NCI-H1417 (cell line): ENCODE results near the gene HES5.

ENCODE experiments used
- DNase-seq, 3 experiments: peaks; one replicate each; lab custom pipeline; 2025; lab: John Stamatoyannopoulos, UW

The HES5 gene

DNA sequence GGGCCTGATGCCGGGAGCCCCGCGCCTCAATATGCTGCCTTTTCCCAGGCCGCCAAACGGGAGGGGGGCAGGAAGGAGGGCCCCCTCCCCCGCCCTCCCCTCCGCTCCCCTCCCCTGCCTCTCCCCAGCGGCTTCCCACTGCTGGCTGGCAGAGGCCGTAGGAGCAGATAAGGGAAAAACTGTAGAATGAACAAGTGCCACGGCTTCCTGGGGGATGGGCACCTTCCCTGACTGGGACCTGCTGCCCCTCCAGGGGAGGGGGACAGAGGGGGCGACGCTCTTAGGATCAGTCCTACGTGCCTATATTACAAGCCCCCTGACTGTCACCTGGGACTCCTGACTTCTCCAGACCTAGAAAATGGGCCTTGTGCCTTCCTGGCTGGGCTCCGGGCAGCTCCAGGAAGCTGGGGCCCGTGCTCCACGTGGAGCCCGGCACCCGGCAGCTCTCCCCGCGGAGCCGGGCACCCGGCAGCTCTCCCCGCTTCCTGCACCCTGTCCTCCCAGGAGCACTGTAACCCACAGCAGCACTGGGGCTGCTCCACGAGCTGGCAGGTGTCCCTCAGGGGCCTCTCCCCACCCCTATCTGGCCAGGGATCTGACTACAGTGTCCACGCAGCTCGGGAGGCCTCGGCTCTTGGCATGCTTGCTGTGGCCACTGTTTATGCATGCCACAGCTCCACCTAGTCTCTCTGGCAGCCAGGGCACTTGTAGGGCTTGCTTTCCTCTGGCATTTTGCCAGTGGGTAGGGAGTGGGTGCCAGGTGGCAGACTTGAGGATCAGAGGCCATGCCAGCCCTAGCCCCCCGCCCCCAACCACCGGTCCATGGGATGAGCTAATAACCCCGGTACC lies 674 bp upstream of the HES5 start:
- peak in 2 of 3 experiments; percentile 66 to 79 for DNase-seq

DNA sequence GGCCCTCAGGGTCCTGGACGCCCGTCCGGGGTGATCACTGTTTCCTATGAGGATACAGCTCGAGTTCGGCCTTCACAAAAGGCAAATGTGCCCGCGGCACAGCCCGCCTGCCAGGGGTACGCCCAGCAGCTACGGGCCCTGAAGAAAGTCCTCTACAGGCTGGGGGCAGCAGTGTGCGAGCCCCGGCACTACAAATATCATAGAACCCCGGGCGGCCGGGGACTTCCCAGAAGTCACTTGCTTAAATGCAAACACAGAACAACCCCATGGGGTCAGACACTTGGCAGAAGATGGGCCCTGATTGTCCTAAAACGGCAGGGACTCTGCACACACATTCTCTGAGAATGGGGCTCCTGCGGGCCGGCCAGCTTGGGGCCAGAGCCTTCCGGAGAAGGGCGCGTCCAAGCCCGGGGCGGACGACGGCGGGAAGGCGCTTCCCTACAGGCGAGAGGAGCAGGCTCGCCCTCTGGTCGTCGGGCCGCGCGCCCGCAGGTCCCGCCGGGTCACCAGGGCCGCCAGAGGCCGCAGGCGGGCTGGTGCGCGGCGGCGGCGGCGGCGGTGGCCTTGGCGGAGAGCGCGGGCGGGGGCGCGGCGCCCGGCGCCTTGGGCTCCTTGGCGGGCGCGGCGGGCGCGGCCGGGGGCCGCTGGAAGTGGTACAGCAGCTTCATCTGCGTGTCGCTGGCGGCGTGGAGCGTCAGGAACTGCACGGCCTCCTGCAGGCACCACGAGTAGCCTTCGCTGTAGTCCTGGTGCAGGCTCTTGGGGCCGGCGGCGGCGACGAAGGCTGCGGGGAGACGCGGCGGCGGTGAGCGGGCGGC lies 888 bp downstream of the HES5 start:
- DNase-seq: peak in 2 of 3 experiments; percentile 40 to 51

DNA sequence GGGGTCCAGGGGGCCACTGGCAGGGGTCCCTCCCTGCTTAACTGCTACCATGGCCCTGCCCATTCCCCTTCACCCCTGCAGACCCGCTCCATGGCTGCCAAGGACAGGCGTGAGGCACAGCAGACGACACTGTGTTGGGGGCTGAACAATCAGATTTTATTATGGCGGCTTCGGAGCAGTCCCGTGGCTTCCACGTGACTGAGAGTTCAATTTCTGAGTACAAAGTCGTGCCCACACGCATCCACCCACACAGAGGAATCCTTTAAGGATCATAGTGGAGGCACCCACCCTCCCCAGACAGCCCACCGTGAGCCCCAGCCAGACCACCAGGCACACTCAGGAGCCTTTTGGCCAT lies 1.5 kb downstream of the HES5 start:
- DNase-seq: no peak

DNA sequence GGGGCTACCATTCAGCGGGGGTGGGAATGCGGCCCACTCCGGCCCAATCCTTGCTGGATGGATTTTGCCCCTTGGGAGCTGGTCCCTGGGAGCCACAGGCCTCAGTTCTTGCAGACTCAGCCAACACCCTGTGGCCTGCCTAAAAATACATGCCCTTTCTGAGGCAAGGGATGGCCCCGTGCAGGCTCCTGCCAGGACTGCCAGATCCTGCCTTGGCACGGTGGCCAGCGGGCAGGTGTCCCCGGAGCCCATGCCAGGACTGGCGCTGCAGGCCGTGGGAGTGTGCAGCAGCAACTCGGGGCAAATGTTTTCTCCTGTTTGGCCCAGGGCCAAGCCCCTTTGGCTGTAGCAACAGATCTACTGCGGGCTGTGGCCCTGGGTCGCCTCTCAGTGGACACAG lies 2.0 kb downstream of the HES5 start:
- DNase-seq: no peak

DNA sequence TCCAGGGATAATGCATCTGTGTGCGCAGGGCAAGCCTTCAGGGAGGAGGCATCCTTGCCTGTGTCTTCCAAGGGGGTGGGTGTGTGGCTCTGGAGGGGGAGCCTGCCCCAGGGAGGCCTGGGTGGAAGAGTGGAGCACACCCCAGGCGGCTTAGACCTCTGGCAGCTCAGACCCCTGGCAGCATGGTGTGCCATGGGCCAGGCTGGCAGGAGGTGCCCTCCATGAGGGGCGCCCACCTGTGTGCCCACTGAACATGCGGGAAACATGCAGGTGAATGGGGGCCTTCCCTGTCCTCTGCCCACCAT lies 2.6 kb downstream of the HES5 start:
- no peak for DNase-seq

- peak in 1 of 3 experiments; percentile 84 for DNase-seq
Measured at GRCh38 chr1:2526824-2527555, 3.1 kb downstream of the HES5 start.

DNA sequence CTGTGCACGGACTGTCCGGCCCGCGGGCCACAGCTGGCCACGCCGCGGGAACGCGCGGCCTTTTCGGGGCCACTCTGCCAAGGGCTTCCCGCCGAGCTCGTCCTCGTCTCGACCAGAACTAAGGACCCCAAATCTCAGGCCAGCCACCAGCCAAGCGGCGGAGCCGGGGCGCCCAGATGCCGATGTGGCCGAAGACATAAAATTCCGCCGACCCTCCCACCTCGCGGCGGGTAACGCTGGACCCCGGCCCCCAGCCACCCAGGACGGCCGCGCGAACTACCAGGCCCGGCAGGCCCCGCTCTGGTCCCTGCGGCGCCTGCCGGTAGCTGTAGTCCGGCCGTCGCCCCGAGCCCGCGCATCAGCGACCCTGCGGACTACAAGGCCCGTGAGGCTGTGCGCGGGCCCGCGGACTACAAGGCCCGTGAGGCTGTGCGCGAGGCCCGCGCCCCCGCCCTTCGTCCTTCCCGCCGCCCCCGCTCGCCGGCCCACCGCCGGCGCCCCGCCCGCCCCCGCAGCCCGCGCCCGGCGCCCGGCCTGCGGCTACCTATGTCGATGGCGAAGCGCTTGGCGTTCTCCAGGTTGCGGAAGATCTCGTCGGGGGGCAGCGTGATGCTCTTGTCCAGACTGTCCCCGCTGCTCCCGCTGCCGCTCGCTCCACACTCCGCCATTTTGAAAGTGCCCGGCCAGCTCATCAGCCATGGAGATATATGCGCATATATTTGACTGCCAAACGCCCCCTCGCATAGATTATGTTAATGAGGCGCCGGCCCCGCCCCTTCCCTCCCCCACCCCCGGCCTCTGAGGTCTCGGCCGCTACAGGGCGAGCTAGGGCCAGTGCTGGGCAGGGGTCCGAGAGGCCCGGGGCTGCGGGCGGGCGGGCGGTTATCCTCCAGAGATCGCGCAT lies 3.9 kb downstream of the HES5 start, which contains the start of gene PANK4:
TSS of gene PANK4 (minus strand) at position 677 of the 904 bp plus-strand sequence. CDS start at position 668, 9 bp downstream.
- peak; percentile 86 to 93 (median 91) for DNase-seq

DNA sequence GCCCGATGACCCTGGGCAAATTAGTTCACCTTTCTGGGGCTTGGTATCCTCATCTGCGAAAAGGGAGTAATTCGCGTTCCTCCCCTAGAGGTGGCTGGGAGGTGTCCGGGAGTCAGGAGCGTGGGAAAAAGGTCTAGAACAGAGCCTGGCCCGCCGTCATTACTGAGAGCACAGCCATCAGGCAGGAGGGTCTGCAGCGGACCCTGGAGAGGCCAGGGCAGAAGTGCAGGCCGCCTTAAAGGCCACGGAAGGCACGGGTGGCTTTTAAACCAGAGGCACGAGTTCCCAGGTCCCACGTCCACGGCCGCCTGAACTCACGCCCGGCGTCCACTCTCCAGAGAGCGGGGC lies 4.5 kb downstream of the HES5 start:
- DNase-seq: peak in 1 of 3 experiments; percentile 44

DNA sequence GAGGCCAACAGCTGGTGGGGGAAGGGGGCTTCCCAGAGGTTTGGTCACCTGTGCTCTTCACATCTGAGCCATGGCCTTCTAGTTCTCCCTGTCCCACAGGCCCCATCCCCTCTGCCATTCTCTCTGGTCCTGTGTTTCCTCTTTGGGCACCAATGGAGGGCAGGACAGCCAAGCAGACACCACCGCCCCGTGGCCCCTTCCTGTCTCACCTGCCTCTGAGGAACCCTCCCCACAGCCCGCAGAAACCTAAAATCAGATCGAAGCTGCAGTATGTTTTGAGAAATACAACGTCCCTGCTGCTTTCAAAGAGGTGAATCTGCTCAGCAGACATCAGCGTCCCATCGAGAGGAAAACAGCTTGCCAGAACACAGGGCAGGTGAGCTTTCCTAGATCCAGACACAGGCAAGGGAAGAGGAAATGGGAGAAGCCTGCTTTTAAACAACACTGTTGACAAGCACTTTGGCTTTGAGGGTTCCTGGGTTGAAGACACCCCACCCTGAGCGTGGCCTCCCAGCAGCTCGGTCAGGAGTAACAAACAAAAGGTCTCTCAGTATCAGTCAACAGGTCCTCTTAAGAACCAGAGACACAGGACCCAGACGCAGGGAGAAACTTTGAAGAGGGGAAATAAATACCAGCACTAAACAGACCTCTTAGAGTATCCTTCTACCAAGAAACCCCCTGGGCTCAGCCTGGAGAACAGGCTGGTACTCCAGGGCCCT lies 6.0 kb downstream of the HES5 start:
- DNase-seq: no peak

GRCh38 chr1:2523191-2523890 lies 6.7 kb downstream of the HES5 start:
- DNase-seq: no peak

DNA sequence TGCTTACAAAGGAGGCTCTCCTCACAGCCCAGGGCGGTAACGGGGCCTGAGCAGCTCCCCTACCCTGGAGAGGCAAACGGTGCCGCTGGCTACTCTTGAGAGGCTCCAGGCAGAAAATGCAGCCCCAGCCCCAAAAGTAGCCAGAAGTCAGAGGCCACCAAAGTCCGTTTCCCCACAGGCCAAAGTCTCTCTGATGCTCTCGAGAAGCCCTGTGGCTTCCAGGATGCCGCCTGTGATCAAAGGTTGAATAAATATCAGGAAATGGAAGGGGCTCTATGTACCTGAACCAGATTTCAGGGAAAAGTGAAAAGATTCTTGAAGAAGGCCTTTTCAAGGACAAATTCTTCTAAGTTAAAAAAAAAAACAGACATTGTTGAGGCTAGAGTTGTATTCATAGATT lies 7.8 kb downstream of the HES5 start:
- DNase-seq: no peak

DNA sequence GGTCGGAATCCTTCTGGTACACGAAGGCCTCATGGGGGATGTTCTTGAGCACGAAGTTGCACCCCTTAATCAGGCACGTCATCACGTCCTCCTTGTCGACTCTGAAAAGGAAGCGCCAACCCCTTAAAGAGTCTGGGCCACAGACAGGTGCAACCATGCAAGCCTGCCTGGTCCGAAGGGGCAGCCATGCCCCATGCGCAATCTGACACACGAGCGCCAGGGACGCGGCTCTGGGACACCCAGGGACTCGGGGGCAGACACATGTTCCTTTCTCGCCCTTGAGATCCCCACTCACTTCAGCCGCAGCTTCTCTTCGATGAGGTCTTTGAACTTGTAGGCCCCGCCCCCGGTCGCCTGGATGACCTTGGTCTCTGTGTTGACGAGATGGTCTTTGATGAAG lies 9.3 kb downstream of the HES5 start:
- DNase-seq: no peak

DNA sequence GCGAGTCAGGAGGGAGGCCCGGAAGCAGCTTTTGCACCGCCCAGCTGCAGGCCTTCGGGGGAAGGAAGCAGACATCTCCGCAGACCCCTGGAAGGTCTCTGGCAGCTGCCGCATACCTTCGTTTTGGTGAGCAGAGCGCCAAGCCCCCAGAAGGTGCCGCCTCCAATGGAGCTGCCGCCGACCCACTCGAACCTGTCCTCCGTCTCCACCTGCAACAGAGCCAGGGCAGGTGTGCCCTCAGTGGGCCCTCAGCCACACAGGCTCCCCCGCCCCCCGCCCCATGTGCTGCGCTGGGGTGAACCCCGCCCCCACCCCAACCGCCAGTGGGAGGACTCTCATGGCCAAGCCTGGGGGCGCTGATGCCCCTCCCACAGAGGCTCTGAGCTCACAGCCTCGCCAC lies 9.9 kb downstream of the HES5 start:
- no peak for DNase-seq

GRCh38 chr1:2519729-2520128 lies 10.3 kb downstream of the HES5 start:
- DNase-seq: no peak

- DNase-seq: no peak
Measured at GRCh38 chr1:2519029-2519685, 10.9 kb downstream of the HES5 start.

- no peak for DNase-seq
Measured at GRCh38 chr1:2518528-2518927, 11.5 kb downstream of the HES5 start.

DNA sequence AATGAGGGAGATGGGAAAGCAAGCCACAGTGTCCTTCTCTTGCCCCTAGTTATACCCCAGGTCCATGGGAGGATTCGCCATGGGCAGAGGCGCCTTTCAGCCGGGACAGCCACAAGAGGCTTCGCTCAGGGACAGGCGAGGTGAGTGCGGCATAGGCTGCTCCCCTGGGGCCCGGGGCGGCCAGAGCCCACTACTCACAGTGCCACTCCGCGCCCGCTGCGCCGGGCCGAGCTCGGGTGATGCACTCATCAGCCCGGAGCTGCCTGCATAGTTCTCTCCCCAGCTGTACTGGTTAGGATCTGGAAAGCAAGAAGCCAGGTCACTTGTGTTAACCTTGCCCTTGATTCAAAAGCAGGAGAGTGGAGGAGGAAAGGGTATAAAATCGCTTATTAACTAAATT lies 12.1 kb downstream of the HES5 start:
- no peak for DNase-seq

GRCh38 chr1:2516946-2517345 lies 13.1 kb downstream of the HES5 start:
- DNase-seq: no peak

- no peak for DNase-seq
Measured at GRCh38 chr1:2516124-2516523, 13.9 kb downstream of the HES5 start.

DNA sequence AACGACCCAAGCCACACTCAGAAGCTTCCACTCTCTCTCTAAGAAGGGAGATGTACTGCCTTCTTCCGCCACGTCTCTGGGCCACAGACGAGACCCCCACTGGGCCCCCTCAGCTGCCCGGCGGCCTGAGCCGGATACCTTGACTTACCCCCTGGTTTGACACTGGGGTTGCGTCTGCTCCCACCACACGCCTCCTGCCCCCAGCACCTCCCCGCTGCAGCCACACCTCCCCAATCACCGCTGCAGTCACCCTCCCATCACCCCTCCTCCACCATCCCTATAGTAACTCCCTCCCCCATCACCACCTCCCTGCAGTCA lies 14.3 kb downstream of the HES5 start:
- no peak for DNase-seq
